ENCODE results near the gene IMPDH2.

GRCh38 chr3:49013113-49013737 is 16.0 kb downstream of the IMPDH2 start:
- TF ChIP-seq POLR2A (IDR thresholded peaks at IDR 0.05) (no peak), CTCF (IDR thresholded peaks at IDR 0.05) (no peak), POLR2AphosphoS5 (IDR thresholded peaks at IDR 0.05) (no peak)
